A549 (cell line): Measurements from ENCODE around the gene RTN4RL1. TPM values are rescaled to one million over a fixed set of nuclear protein-coding genes. Genes with fewer than 3 reads are reported as not detected.

Experiments
- ATAC-seq, 2 experiments: fragments of 200-7000 bp in 1 of 2; fragments of >200 bp in 1 of 2; cut with Nextera tagmentation in 1 of 2; cut with Tn5 transposase in 1 of 2; 3 replicates each; pipeline versions ENCODE4 v1.8.0 to v1.9.1; 2018 to 2020; ENCODE audit warnings: mild to moderate bottlenecking in 1 of 2, moderate library complexity in 1 of 2
- CTCF ChIA-PET: fragments of 300-600 bp; sonication (Branson Sonifier 250); formaldehyde crosslinking; extraction: SDS; loops from one replicate; lab custom pipeline; 2021; ENCODE audit warnings: antibody characterized with exemption, inconsistent platforms; lab: Yijun Ruan, JAX
- POLR2A ChIA-PET: fragments of 350-600 bp; formaldehyde crosslinking; extraction: SDS; loops from one replicate; lab custom pipeline; 2021; ENCODE audit warnings: antibody characterized with exemption, inconsistent platforms; lab: Yijun Ruan, JAX
- DNase-seq, 2 experiments: peaks; one replicate each; pipeline versions ENCODE4 v3.0.0 to v3.0.0-alpha.2; 2011 to 2016; ENCODE audit warnings: low read depth in 1 of 2, low spot score in 1 of 2
- FAIRE-seq: peaks from 2 replicates; lab custom pipeline; 2011; peaks lifted over from hg19 to GRCh38; lab: Jason Lieb, UNC
- H3K27ac ChIP-seq, 2 experiments: fragments of >200 bp; sonication (Bioruptor Twin); formaldehyde crosslinking; 3 replicates each; pipeline ENCODE4 v1.5.1; 2016 to 2017
- H3K4me1 ChIP-seq: fragments of >200 bp; sonication (Bioruptor Twin); formaldehyde crosslinking; 3 replicates; pipeline ENCODE4 v1.6.1; 2016
- H3K4me2 ChIP-seq: fragments of >200 bp; sonication (Bioruptor Twin); formaldehyde crosslinking; 3 replicates; pipeline ENCODE4 v1.6.1; 2016
- H3K4me3 ChIP-seq: fragments of >200 bp; sonication (Bioruptor Twin); formaldehyde crosslinking; 3 replicates; pipeline ENCODE4 v1.5.1; 2016
- H3K9me3 ChIP-seq: fragments of >200 bp; sonication (Bioruptor Twin); formaldehyde crosslinking; 3 replicates; pipeline ENCODE4 v1.6.1; 2016
- ATOH8 ChIP-seq: fragments of 250-450 bp; sonication (Bioruptor Pico); IDR thresholded peaks from 2 replicates; pipeline ENCODE4 v1.5.0; 2020; ENCODE audit warnings: low read depth, mild to moderate bottlenecking, moderate library complexity
- BCL3 ChIP-seq: fragments of >200 bp; sonication (Bioruptor Twin); formaldehyde crosslinking; IDR thresholded peaks from 3 replicates; pipeline ENCODE4 v1.6.1; 2016
- CEBPB ChIP-seq, 2 experiments: fragments of >200 bp in 1 of 2; sonication (Bioruptor Twin) in 1 of 2; formaldehyde crosslinking in 1 of 2; IDR thresholded peaks; 2 replicates each; pipeline ENCODE4 v1.6.1; 2012 to 2016
- CTCF ChIP-seq: fragments of >200 bp; sonication (Bioruptor Twin); formaldehyde crosslinking; IDR thresholded peaks from 3 replicates; pipeline ENCODE4 v1.5.1; 2016
- E2F6 ChIP-seq: IDR thresholded peaks from 2 replicates; pipeline ENCODE4 v1.6.1; 2012; ENCODE audit warnings: low read depth, borderline replicate concordance
- EHF ChIP-seq: fragments of 250-450 bp; sonication (Bioruptor Pico); IDR thresholded peaks from 2 replicates; pipeline ENCODE4 v1.5.0; 2020; ENCODE audit warnings: mild to moderate bottlenecking
- EP300 ChIP-seq, 2 experiments: fragments of >200 bp; sonication (Bioruptor Twin); formaldehyde crosslinking; IDR thresholded peaks; 2 replicates in 1 of 2; 3 replicates in 1 of 2; pipeline ENCODE4 v1.6.1; 2016 to 2017
- ESRRA ChIP-seq: fragments of 150-350 bp; IDR thresholded peaks from 2 replicates; pipeline ENCODE4 v1.6.1; 2014; ENCODE audit warnings: mild to moderate bottlenecking, low read length, borderline replicate concordance
- FOSB ChIP-seq: fragments of 250-450 bp; sonication (Bioruptor Pico); IDR thresholded peaks from 2 replicates; pipeline ENCODE4 v1.5.0; 2020; ENCODE audit warnings: mild to moderate bottlenecking, moderate library complexity
- GATA3 ChIP-seq: IDR thresholded peaks from 2 replicates; pipeline ENCODE4 v1.6.1; 2012; ENCODE audit warnings: borderline replicate concordance
- HES2 ChIP-seq: fragments of >200 bp; sonication (Bioruptor Twin); formaldehyde crosslinking; IDR thresholded peaks from 2 replicates; pipeline ENCODE4 v1.6.1; 2016
- HEYL ChIP-seq: fragments of 250-450 bp; sonication (Bioruptor Pico); IDR thresholded peaks from 2 replicates; pipeline ENCODE4 v1.8.0; 2021; ENCODE audit warnings: mild to moderate bottlenecking, moderate library complexity
- HMGXB4 ChIP-seq: fragments of 250-450 bp; sonication (Bioruptor Pico); IDR thresholded peaks from 2 replicates; pipeline ENCODE4 v1.5.0; 2021; ENCODE audit warnings: mild to moderate bottlenecking, moderate library complexity, borderline replicate concordance
- JUN ChIP-seq, 2 experiments: fragments of >200 bp; sonication (Bioruptor Twin); formaldehyde crosslinking; IDR thresholded peaks; 2 replicates in 1 of 2; 3 replicates in 1 of 2; pipeline ENCODE4 v1.6.1; 2016 to 2017
- JUNB ChIP-seq: fragments of >200 bp; sonication (Bioruptor Twin); formaldehyde crosslinking; IDR thresholded peaks from 2 replicates; pipeline ENCODE4 v1.6.1; 2016
- KDM1A ChIP-seq: fragments of 200-600 bp; sonication (generic); IDR thresholded peaks from 2 replicates; pipeline ENCODE4 v1.6.1; 2016; ENCODE audit warnings: low read depth, mild to moderate bottlenecking
- KDM5A ChIP-seq: fragments of 200-600 bp; sonication (generic); IDR thresholded peaks from 2 replicates; pipeline ENCODE4 v1.6.1; 2016; ENCODE audit warnings: antibody characterized with exemption, mild to moderate bottlenecking
- MAFK ChIP-seq: fragments of 450-650 bp; IDR thresholded peaks from 2 replicates; pipeline ENCODE4 v1.6.1; 2014; ENCODE audit not compliant: partially characterized antibody
- MAX ChIP-seq: IDR thresholded peaks from 2 replicates; pipeline ENCODE4 v1.6.1; 2012
- MYC ChIP-seq: IDR thresholded peaks from 2 replicates; pipeline ENCODE4 v1.6.1; 2012; ENCODE audit warnings: mild to moderate bottlenecking, inconsistent platforms, low read length, improper control_type of control experiment, borderline replicate concordance
- NFE2L2 ChIP-seq: fragments of 150-350 bp; conservative IDR thresholded peaks from 2 replicates; pipeline ENCODE4 v1.6.1; 2014; ENCODE audit warnings: low read length
- NPAS2 ChIP-seq: fragments of 250-450 bp; sonication (Bioruptor Pico); IDR thresholded peaks from 2 replicates; pipeline ENCODE4 v1.8.0; 2022; ENCODE audit warnings: mild to moderate bottlenecking, moderate library complexity, borderline replicate concordance
- NR3C1 ChIP-seq: fragments of >200 bp; sonication (Bioruptor Twin); formaldehyde crosslinking; IDR thresholded peaks from 3 replicates; pipeline ENCODE4 v1.6.1; 2017
- PHF8 ChIP-seq: fragments of 200-600 bp; sonication (generic); IDR thresholded peaks from 2 replicates; pipeline ENCODE4 v1.6.1; 2016; ENCODE audit warnings: low read depth, mild to moderate bottlenecking, antibody characterized with exemption, moderate library complexity, borderline replicate concordance
- POLR2A ChIP-seq: IDR thresholded peaks from 2 replicates; pipeline ENCODE4 v1.6.1; 2012; ENCODE audit warnings: mild to moderate bottlenecking, low read length
- POLR2AphosphoS2 ChIP-seq: conservative IDR thresholded peaks from 2 replicates; pipeline ENCODE4 v1.6.1; 2012; ENCODE audit warnings: low read length, improper control_type of control experiment, inconsistent platforms
- RAD21 ChIP-seq, 2 experiments: fragments of >200 bp in 1 of 2; sonication (Bioruptor Twin) in 1 of 2; formaldehyde crosslinking in 1 of 2; IDR thresholded peaks in 1 of 2; conservative IDR thresholded peaks in 1 of 2; 2 replicates in 1 of 2; 3 replicates in 1 of 2; pipeline ENCODE4 v1.6.1; 2012 to 2018; ENCODE audit warnings: inconsistent platforms in 1 of 2
- RARB ChIP-seq: fragments of 250-450 bp; sonication (Bioruptor Pico); IDR thresholded peaks from 2 replicates; pipeline ENCODE4 v1.8.0; 2021; ENCODE audit warnings: mild to moderate bottlenecking, moderate library complexity
- RCOR1 ChIP-seq: fragments of 150-350 bp; IDR thresholded peaks from 2 replicates; pipeline ENCODE4 v1.6.1; 2014; ENCODE audit warnings: antibody characterized with exemption, low read length, low read depth
- RFX5 ChIP-seq: fragments of 450-650 bp; IDR thresholded peaks from 2 replicates; pipeline ENCODE4 v1.7.1; 2014; ENCODE audit warnings: antibody characterized with exemption, mild to moderate bottlenecking, moderate library complexity
- TFCP2L1 ChIP-seq: fragments of 250-450 bp; sonication (Bioruptor Pico); IDR thresholded peaks from 2 replicates; pipeline ENCODE4 v1.5.0; 2021; ENCODE audit warnings: mild to moderate bottlenecking
- TP53 ChIP-seq: fragments of 250-450 bp; sonication (Bioruptor Pico); IDR thresholded peaks from 2 replicates; pipeline ENCODE4 v1.5.0; 2021; ENCODE audit warnings: mild to moderate bottlenecking, moderate library complexity
- ZNF302 ChIP-seq: fragments of 250-450 bp; sonication (Bioruptor Pico); IDR thresholded peaks from 2 replicates; pipeline ENCODE4 v1.9.0; 2021; ENCODE audit warnings: inconsistent platforms, mild to moderate bottlenecking, moderate library complexity
- ZSCAN20 ChIP-seq: fragments of 250-450 bp; sonication (Bioruptor Pico); IDR thresholded peaks from 2 replicates; pipeline ENCODE4 v1.8.0; 2022; ENCODE audit warnings: mild to moderate bottlenecking, moderate library complexity
- WGBS: methylation state at CpG from one replicate; pipeline ENCODE4 v1.1.6; 2017; ENCODE audit errors: missing lambda C conversion rate; 5-methylcytosine and 5-hydroxymethylcytosine counted together
- polyA plus RNA-seq, 4 experiments: library from polyadenylated mRNA; depleted of rRNA in 3 of 4; stranded (reverse); fragments of >200 nt; fragmentation: RNase III in 1 of 4; extraction: RNeasy Plus Mini Kit Qiagen cat#74134 plus additional on column Dnase treatment in 1 of 4; gene quantifications; 2 replicates in 3 of 4; 3 replicates in 1 of 4; pipeline ENCODE4 v1.2.3, GENCODE V29; 2011 to 2017

The RTN4RL1 gene
- polyA plus RNA-seq, 2 of the 4 experiments (the other 2 are of a cell fraction) = 0.39 to 1.5 TPM

GRCh38 chr17:2041561-2042389 lies 16.6 kb upstream of the RTN4RL1 start, which contains the start of gene OVCA2:
OVCA2 (plus strand) TSS chr17:2042022; CDS start chr17:2042048, 26 bp downstream.
- Histone ChIP-seq H3K4me3 (peak within 1 kb of the TSS; percentile 85), H3K4me1 (peaks cover 24% of the 10 kb centered on the region), H3K27ac (peak within 1 kb of the TSS; percentile 93 to 99), H3K4me2 (peak within 1 kb of the TSS; percentile 96), H3K9me3 (no peaks in the 10 kb centered on the region)
- CTCF ChIA-PET = interaction anchor here (0.9 to 16.1 kb wide), 18 partner anchors 15 to 329 kb away, joined by 3 to 224 read pairs (median 5); partner anchors contain the start of genes DPH1, HIC1 and RTN4RL1
- FAIRE-seq (peak; percentile 86), DNase-seq (peak; percentile 94 to 96), ATAC-seq (peak; percentile 82 to 91)
- WGBS = 2% methylated on average over 51 of the region's 93 CpGs
- POLR2A ChIA-PET = interaction anchor here (1.2 kb wide), 1 partner anchor 132 kb away, joined by 4 read pairs; no protein-coding TSS in a partner anchor
- TF ChIP-seq TP53 = no peak; the same call in 1 of the 2 replicates
- peak; percentile 35; the same call in 1 of the 2 replicates for TF ChIP-seq E2F6
- peak; percentile 92 for TF ChIP-seq POLR2AphosphoS2
- TF ChIP-seq MAX = peak; percentile 71
- peak; percentile 72; the same call in 1 of the 2 replicates for TF ChIP-seq RFX5
- TF ChIP-seq KDM5A = peak; percentile 82
- TF ChIP-seq NPAS2 (CRISPR knock-in tag) = no peak
- TF ChIP-seq EHF (CRISPR knock-in tag) = no peak
- TF ChIP-seq HES2 = no peak
- no peak for TF ChIP-seq NR3C1
- TF ChIP-seq CTCF = peak; percentile 47
- TF ChIP-seq CEBPB (IDR thresholded peaks at IDR 0.05) = no peak
- TF ChIP-seq JUNB = no peak
- TF ChIP-seq FOSB (CRISPR knock-in tag) = peak; percentile 64; the same call in 1 of the 2 replicates
- no peak for TF ChIP-seq KDM1A
- no peak; the same call in 1 of the 2 replicates for TF ChIP-seq MYC
- peak; percentile 90 to 97 for TF ChIP-seq JUN (IDR thresholded peaks at IDR 0.05)
- TF ChIP-seq ESRRA = no peak
- peak; percentile 79; the same call in 1 of the 3 replicates for TF ChIP-seq BCL3
- peak; percentile 94 for TF ChIP-seq PHF8
- TF ChIP-seq GATA3 = peak; percentile 34; the same call in 1 of the 2 replicates
- TF ChIP-seq MAFK = no peak
- peak; percentile 59 for TF ChIP-seq TFCP2L1
- TF ChIP-seq ATOH8 (CRISPR knock-in tag) = no peak
- peak; percentile 81; the same call in 1 of the 2 replicates for TF ChIP-seq HMGXB4
- TF ChIP-seq RAD21 (conservative IDR thresholded peaks at IDR 0.05 in 1 of 2, IDR thresholded peaks at IDR 0.05 in 1 of 2) = peak; percentile 56 to 61
- no peak for TF ChIP-seq RARB
- no peak for TF ChIP-seq ZNF302 (CRISPR knock-in tag)
- no peak for TF ChIP-seq RCOR1
- TF ChIP-seq POLR2A = peak; percentile 71
- no peak for TF ChIP-seq NFE2L2
- TF ChIP-seq EP300 (IDR thresholded peaks at IDR 0.05) = no peak
- no peak for TF ChIP-seq HEYL (CRISPR knock-in tag)
- TF ChIP-seq ZSCAN20 (CRISPR knock-in tag) = no peak
